ENCODE data around the gene SPDYE4.

SPDYE4 gene

GRCh38 chr17:8736796-8737195 is 21.6 kb downstream of the SPDYE4 start:
- no peak for DNase-seq

- no peak for DNase-seq
These were observed 22.0 kb downstream of the SPDYE4 start for GRCh38 chr17:8736362-8736761.

GRCh38 chr17:8735336-8735939 is 22.9 kb downstream of the SPDYE4 start:
- DNase-seq = no peak

DNA sequence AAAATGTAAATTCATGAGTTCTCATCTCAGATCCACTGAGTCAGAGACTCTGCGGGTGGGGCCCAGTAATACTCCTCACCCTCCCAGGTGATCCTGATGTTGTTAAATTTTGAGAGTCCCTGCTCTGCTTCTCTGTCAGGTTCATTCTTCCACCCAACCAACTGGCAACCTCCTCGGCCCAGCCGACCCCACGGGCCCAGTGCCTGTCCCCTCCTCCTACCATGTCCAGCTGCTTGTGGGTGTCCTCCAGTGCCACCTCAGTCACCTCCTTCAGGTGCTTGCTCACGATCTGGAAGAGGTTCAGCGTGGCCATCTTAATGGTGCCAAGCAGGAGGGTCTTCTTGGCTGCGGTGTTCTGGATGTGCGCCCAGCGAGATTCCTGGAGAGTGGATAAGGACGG is 23.5 kb downstream of the SPDYE4 start:
- DNase-seq = no peak

GRCh38 chr17:8732406-8733085 is 25.8 kb downstream of the SPDYE4 start:
- DNase-seq = no peak

DNA sequence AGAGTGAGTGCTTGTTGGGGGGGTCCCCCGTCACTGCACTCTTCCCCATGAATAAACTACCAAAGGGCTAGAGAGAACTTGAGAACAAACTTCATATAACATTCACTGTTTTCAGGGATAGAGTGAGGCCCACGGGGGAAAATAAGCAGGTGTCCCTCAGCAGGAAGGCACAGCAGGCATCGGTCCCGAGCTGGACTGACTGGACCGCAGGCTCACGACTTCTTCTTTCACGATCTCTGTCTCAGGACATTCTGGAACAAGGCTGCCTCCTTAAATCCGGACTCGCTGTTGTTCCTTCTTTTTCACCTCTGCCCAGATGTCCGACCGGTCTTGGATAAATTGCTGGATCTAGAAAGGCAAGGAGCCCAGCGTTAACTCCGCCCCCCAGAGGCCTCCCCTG is 28.5 kb downstream of the SPDYE4 start:
- DNase-seq = no peak

DNA sequence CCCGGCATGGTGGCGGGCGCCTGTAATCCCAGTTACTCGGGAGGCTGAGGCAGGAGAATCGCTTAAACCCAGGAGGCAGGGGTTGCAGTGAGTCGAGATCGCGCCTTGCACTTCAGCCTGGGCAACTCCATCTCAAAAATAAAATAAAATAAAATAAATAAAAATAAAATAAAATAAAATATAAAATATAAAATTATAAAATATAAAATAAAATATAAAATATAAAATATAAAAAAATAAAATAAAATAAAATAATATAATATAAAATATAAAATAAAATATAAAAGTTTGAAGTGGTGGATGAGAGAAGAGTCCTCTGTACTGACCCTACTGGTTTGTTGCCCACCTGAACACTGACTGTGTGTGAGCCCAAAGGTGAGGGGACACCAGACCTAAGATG is 28.9 kb downstream of the SPDYE4 start:
- DNase-seq = no peak

GRCh38 chr17:8728971-8729370 is 29.4 kb downstream of the SPDYE4 start:
- no peak for DNase-seq

DNA sequence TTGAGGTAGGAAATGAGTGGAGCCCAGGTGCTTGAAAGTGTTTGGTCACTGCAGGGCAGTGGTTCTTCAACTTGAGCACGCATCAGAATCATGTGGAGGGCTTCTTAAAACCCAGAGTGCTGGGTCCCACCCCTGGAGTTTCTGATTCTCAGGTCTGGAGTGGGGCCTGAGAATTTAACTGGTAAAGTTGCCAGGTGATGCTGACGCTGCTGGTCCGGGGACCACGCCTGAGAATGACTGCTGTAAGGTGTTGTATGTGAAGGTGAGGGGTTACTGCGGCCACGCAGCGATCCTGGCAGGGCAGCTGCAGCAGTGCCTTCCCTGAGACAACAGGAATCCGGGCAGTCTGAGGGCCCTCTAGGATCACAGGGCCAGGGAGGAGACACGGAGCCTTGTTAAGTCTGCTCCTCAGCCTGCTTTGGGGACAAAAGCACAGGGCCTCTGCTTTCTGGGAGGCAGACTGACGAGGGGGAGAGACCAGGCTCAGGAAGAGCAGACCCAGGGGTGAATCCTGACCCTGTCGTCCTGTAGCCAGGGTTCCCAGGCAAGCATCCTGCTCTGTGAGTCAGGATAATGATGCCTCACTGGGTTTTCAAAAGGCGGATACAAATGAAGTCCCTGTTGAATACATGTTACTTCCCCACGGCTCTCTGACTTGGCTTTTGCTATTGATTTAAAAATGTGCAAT is 30.0 kb downstream of the SPDYE4 start:
- DNase-seq = no peak

DNA sequence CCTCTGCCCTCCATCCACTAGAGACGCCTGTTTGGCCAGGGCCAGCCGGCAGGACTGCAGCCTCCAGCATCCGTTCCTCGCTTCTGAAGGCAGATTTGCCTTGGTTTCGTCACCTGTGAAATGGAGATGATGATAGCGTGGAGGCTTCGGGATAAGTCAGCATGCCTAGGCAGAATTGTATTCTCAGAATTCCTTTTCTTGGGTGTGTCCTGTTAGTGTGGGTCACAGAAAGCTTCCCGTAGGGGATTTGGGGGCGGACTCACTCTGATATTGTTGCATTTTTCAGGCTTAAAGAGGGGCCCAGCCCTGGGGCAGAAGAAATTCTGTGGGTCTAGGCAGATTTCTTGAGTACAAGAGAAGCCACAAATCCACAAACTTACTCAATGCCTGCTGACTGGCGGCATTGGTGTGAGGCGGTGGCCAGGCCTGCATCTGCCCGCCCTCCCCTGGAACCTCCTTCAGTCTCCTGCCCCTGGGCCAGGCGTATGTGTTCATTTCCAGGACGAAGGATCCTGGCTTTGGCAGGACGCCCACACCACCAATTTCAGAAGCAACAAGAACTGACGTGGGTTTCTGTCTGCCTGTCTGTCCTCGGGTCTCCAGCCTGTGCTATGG is 31.3 kb downstream of the SPDYE4 start:
- no peak for DNase-seq

DNA sequence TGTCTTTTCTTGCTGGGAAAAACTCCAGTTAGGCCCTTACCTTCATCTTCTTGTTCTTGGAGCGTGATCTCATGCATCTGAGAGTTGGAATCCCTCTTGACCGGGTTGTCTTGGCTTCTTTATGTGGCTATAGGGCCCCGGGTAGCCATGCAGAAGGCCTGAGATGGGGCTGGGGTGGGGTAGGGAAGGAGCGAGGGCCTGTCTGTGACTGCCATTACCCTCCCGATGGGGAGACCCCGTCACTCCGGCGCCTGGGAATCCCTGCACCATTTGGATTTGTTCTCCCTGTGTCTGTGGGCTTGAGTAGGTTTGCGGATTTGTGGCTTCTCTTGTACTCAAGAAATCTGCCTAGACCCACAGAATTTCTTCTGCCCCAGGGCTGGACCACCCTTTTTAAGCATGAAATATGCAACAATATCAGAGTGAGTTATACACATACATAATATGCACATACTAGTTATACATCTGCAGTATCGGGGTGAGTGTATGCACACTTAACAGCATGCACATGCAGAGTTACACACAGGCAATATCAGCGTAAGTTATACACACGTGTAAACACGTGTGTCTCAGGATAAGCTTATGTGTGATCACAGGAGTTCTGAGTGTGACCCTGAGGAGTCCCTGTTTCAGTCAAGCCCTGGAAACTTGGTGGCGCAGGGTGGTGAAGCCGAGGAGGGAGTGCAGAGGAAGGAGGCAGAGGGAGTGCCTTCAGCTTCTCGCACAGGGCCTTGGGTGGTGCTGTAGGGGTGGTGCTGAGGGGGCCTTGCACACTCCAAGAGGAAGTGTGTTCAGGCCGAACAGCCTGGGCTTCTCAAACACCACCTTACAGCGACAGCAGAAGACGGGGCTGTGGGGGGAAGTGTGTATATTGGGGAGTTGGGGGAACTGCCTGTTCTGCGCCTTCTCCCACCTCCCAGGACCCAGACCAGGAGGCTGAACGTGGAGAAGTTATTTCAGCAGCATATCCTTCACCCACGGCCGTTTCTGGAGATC is 32.2 kb downstream of the SPDYE4 start:
- DNase-seq = no peak

GRCh38 chr17:8724451-8724850 is 33.9 kb downstream of the SPDYE4 start:
- DNase-seq = no peak

GRCh38 chr17:8720596-8720995 is 37.8 kb downstream of the SPDYE4 start:
- DNase-seq = no peak

- no peak for DNase-seq
These were observed 38.8 kb downstream of the SPDYE4 start for GRCh38 chr17:8719291-8720246.

DNA sequence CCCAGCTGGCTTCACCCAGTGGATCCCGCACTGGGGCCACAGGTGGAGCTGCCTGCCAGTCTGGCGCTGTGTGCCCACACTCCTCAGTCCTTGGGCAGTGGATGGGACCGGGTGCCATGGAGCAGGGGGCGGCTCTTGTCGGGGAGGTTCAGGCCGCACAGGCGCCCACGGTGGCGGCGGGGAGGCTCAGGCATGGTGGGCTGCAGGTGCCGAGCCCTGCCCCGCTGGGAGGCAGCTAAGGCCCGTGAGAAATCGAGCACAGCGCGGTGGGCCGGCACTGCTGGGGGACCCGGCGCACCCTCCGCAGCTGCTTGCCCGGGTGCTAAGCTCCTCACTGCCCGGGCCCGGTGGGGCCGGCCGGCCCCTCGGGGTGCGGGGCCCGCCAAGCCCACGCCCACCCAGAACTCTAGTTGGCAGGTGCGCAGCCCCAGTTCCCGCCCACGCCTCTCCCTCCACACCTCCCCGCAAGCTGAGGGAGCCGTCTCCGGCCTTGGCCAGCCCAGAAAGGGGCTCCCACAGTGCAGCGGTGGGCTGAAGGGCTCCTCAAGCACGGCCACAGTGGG is 40.3 kb downstream of the SPDYE4 start:
- DNase-seq = no peak

GRCh38 chr17:8713878-8714277 is 44.5 kb downstream of the SPDYE4 start:
- no peak for DNase-seq

DNA sequence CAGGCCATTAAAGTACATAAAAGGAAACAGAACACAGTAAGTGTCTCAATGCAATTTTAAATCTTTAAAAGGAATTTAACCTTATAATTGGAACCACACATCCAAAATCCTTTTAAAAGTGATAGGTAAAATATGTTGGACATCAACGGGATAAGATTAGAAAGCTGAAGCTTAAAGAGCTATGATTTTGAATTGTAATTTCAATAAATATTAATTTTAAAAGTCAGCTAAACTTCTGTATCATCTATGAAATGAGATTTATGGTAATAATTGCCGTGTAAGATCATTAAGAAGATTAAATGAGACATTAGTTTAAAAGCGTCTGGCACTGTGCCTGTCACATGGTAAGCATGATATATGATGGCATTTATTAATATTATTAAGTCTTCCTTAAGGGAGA is 45.0 kb downstream of the SPDYE4 start:
- DNase-seq = no peak

DNA sequence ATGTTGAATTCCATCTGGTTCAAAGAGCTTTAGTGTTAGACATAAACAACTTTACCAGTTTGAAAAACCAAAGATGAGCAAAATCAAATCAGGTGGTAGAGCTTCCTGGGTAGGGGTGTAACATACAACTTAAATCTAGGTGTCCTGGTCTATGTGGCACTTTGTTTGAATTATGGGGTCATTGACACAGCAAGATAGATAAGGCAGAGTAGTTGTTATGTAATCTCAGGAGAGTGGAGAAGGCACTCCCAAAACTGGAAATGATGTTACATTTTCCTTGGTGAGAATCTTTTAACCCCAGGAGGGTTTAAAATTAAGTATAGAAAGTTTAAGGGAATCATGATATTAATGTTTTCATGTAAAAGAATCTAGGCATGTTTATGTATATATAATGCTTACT is 45.6 kb downstream of the SPDYE4 start:
- DNase-seq = no peak

DNA sequence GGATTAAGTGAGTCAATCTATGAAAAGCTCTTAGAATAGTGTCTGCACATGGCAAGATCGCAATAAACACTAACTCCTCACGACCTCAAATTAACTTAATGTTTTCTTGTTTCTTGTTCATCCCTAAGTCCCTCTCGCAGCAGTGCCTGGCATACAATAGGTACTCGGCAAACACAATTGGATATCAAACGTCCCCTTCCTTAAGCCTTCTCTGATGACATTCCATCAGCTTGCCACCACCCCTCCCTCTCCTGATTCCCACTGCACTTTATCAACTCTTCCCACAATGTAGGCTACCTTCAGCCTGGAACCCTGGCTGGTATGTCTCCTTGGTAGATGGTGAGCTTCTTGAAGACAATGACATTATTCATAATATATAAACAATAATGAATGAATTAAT is 47.1 kb downstream of the SPDYE4 start:
- DNase-seq = no peak

- DNase-seq = no peak
These were observed 47.5 kb downstream of the SPDYE4 start for GRCh38 chr17:8710813-8711212.

DNA sequence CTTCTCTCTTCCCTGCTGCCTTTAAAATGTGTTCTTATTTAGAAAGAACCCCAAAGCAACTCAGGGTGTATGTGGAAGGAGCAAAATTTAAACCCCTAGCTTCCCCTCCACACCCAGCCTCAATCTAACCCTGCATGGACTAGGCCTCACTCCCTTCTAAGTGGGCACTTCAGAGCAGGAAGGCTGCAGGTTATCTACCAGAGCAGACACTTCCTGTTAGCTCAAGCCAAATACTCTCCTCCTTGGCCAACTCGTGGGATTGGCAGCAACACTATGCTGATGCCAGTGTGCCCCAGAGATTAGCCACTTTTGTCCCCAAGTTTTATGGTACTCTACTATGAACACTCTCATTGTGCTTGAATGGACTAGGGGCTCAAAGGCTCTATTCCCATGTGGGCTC is 49.3 kb downstream of the SPDYE4 start:
- no peak for DNase-seq
